HG03342 (cell line): ENCODE results near the gene ZNF527.
A peak's percentile ranks its signal among the peaks of the same experiment; 100 is the strongest.
"Not testable (repeated sequence)": the region's sequence is repeated elsewhere in the genome, so short reads cannot be mapped to it uniquely, and the experiment has no call there.

Experiments used
- ATAC-seq: cut with Tn5 transposase; IDR thresholded peaks from one replicate; pipeline ENCODE4 v1.9.1; 2021; ENCODE audit warnings: mild to moderate bottlenecking, moderate library complexity; ENCODE audit not compliant: unreplicated experiment

The ZNF527 gene

DNA sequence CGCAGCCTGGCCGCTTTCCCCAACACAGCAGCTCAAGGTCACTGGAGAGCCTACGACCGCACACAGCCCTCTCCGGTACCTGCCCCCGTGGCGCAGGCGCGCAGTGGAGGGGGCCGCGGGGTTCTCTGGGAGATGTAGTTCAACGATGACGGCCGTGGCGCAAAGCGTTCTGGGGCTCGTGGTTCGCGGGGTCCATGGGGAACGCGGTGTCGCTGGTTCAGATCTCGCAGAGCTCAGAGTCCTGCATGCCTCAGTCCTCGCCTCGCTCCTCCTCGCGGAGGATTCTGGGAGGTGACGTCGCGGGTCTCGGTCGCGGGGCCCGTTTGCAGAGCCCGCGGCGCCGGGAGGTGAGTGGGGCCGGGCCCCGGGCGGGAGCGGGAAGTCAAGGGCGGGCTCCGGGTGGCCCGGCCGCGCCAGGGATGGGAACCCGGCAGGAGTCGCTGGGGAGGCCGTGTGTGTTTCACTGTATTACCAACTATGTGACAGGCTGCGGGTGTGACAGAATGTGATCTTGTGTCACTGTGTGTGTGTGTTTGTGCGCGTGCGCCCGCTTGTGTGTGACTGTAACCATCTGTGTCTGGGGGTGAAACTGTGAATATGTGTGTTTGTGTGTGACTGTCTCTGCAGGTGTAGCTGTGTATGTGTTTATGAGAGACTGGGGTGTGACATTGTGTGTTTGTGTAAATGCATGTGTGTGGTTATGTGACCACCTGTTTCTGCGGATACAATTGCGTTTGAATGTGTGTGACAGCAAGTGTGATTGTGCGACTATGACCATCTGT, at the start of gene ZNF527:
Gene ZNF527, plus strand, starts transcription at position 220 of the 782 bp plus-strand sequence. CDS start 3,100 bp downstream, outside the sequence.
- ATAC-seq = peak; percentile 89

DNA sequence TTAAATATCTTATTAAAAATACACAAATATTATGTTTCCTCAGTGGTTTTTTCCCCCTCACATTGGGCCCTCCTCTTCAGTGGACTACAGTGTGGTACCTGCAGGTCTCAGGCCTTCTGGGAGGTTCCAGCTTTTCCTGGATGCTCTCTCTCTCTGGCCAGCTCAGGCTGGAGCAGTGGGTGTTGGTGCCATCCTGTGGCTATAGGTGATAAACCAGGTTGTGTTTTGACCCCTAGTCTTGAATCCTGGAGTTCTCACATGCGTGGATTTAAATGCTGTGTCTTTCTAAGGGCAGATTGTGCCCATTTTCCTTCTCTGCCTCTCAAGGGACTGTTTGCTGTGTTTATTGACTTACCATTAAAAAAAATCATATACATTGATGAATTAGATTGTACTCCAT, 41.2 kb upstream of the ZNF527 start:
- no peak for ATAC-seq

- no peak for ATAC-seq
Observed at GRCh38 chr19:37332839-37333238, 38.1 kb upstream of the ZNF527 start.

DNA sequence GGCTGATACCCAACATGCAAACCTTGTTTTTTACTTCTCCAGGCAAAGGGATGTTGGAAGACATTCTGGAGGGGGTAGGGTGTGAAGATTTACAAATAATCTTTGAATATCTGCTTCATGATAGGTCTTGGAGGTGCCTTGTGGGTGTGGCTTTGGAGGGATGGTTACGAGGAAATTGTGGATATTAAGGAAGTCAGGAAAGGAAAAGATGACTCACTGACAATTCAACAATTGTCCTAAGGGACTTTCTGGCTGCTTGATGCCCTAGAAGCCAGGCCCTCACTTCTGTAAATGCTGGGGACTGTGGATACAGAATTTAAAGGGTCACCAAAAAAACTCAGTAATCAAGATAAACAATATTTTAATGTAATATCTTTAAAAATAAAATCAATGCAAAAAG, 37.4 kb upstream of the ZNF527 start:
- ATAC-seq = no peak

- ATAC-seq = no peak
Observed at GRCh38 chr19:37334179-37335071, 36.5 kb upstream of the ZNF527 start.

GRCh38 chr19:37342753-37343152, 28.1 kb upstream of the ZNF527 start:
- no peak for ATAC-seq

DNA sequence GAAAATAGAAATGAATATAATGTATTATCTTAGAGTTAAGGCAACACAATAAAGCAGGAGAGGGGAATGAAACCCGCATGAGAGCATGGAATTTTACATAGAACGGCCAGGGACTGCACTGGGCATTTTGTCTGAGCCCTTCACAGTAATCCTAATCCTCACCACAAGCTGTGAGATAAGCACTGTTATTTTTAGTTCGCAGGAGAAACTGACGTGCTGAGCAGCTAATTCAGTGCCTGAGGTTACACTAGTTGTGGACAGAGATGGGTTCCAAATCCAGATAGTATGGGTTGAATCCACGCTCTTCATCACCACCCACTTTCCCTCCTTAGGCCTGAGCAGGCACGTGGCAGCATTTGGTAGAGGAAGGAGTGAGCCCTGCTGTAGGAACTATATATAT, 24.8 kb upstream of the ZNF527 start:
- ATAC-seq = no peak

DNA sequence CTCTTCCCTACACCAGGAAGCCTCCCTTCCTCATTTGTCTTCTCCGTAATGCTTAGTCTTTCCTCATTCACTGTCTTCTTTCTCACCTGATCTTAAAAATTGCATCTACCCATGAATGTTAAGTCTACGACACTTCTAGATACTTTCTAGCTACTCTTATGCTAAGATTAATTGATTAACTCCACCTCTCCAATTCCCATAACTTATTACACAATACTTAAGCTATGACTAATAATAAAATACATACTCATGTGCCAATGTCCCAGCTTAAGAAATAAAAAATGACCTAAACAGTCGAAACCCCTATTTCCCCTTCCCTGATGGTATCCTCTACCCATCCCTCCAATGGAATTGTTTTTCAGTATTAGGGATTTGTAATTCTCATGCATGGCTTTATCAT, 22.8 kb upstream of the ZNF527 start:
- ATAC-seq = no peak

DNA sequence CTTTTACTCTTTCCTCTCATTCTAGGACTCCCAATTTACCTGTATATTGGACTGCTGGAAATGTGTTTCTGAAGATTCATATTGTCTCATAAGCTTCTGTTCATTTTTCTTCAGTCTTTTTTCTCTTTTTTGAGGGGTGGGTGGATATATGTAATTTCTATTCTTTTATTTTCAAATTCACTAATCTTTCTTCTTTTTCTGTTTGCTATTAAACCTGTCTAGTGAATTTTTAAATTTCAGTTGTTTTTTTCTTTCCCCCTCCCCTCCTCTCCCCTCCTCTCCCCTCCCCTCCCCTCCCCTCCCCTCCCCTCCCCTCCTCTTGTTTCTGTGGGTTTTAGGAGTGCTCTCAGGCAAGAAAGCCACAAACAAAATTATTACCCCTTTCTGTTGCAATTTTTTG, 16.9 kb upstream of the ZNF527 start:
- no peak for ATAC-seq

DNA sequence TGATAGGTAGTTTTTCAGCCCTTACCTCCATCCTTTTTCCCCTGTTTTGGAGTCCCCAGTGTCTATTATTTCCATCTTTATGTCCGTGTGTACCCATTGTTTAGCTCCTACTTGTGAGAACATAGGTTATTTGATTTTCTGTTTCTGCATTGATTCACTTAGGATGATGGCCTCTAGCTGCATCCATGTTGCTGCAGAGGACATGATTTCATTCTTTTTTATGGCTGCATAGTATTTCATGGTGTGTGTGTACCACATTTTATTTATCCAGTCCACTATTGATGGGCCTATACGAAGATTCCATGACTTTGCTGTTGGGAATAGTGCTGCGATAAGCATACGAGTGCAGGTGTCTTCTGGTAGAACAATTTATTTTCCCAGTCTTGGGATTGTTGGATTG, 15.0 kb upstream of the ZNF527 start:
- ATAC-seq = no peak

DNA sequence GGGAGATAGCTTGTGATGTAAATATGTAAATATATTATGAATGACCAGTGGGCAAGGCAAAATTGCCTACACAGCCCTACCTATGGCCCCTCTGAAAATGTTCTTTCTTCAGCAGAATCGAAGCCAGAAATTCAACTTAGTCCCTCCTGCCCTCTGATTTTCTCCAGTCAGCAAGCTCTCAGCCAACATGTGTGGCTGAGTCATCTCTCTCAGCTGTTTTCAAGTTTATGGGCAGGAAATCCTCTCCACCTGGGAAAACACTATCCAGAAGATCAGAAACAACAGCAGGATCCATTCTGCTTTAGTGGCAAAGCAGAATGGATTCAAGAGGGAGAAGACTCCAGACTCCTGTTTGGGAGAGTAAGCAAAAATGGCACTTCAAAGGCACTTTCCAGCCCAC, 8.9 kb upstream of the ZNF527 start:
- ATAC-seq = no peak

GRCh38 chr19:37362733-37363132, 8.2 kb upstream of the ZNF527 start:
- no peak for ATAC-seq

- ATAC-seq = peak; percentile 27
Observed at GRCh38 chr19:37370386-37370879, 466 bp upstream of the ZNF527 start.

DNA sequence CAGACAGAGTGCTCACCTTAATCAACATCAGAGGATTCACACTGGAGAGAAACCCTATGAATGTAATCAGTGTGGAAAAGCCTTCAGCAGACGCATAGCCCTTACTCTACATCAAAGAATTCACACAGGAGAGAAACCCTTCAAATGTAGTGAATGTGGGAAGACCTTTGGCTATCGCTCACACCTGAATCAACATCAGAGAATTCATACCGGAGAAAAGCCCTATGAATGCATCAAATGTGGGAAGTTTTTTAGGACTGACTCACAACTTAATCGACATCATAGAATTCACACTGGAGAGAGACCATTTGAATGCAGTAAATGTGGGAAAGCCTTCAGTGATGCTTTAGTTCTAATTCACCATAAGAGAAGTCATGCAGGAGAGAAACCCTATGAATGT, 18.3 kb downstream of the ZNF527 start:
- ATAC-seq = no peak

DNA sequence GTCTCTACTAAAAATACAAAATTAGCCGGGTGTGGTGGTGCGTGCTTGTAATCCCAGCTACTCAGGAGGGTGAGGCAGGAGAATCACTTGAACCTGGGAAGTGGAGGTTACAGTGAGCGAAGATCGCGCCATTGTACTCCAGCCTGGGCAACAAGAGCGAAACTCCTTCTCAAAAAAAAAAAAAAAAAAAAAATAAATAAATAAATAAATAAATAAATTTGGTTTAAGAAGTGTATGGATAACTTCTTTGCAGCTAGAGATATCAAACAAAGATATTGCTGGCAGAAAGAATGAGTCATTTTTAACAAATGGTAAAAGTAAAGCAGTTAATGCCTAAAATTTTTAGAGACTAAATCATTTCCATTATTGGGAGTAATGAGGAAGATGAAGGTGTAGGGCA, 20.5 kb downstream of the ZNF527 start:
- ATAC-seq = not testable (repeated sequence)

DNA sequence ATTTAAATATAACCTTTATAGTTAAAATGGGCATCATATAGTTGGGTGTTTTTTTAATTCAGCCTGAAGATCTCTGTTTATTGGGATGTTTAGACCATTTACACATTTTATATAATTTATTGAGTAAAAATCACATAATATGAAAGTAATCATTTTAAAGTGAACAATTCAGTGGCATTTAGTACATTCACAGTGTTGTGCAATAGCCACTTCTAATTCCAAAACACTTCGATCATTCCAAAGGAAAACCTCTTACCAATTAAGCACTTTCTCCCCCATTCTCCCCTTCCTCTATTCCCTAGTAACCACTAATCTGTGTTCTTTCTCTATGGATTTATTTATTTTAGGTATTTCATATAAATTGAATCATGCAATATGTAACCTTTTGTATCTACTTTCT, 30.2 kb downstream of the ZNF527 start:
- no peak for ATAC-seq

GRCh38 chr19:37403403-37403802, 32.5 kb downstream of the ZNF527 start:
- no peak for ATAC-seq

DNA sequence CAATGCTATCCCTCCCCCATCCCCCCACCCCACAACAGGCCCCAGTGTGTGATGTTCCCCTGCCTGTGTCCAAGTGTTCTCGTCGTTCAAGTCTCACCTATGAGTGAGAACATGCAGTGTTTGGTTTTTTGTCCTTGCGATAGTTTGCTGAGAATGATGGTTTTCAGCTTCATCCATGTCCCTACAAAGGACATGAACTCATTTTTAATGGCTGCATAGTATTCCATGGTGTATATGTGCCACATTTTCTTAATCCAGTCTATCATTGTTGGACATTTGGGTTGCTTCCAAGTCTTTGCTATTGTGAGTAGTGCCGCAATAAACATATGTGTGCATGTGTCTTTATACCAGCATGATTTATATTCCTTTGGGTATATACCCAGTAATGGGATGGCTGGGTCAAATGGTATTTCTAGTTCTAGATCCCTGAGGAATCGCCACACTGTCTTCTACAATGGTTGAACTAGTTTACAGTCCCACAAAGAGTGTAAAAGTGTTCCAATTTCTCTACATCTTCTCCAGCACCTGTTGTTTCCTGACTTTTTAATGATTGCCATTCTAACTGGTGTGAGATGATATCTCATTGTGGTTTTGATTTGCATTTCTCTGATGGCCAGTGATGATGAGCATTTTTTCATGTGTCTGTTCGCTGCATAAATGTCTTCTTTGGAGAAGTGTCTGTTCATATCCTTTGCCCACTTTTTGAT, 35.4 kb downstream of the ZNF527 start:
- ATAC-seq = not testable (repeated sequence)

- no peak for ATAC-seq
Observed at GRCh38 chr19:37412700-37413099, 41.8 kb downstream of the ZNF527 start.

DNA sequence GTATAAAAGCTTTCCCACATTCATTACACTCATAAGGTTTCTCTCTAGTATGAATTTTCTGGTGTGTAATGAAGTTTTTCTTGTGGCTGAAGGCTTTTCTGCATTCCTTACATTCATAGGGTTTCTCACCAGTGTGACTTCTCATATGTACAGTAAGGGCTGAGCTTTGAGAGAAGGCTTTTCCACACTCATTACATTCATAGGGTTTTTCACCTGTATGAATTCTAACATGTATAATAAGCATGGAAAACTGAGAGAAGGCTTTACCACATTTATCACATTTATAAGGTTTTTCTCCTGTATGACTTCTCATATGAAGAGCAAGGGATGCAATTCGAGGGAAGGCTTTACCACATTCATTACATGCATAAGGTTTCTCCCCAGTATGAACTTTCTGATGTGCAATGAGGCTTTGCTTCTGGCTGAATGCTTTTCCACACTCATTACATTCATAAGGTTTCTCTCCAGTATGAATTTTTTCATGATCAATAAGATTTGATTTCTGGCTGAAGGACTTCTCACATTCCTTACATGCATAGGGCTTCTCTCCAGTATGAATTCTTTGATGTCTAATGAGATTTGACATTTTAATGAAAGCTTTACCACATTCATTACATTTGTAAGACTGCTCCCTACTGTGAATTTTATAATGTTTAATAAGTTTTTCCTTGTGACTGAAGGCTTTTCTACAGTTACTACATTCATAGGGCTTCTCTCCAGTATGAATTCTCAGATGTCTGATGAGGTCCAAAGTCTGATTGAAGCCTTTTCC, 42.6 kb downstream of the ZNF527 start:
- no peak for ATAC-seq
